GM12892 (cell line): ENCODE data around the gene TBC1D24.

Experiments used
- POLR2A ChIP-seq: IDR thresholded peaks from 2 replicates; pipeline ENCODE4 v1.6.1; 2011; ENCODE audit warnings: low read depth, low read length, control low read depth
- TAF1 ChIP-seq: IDR thresholded peaks from 2 replicates; pipeline ENCODE4 v1.6.1; 2011; ENCODE audit warnings: low read depth, mild to moderate bottlenecking, control low read depth, low read length, borderline replicate concordance

GRCh38 chr16:2462031-2462866 is 12.7 kb upstream of the TBC1D24 start:
- no peak for TF ChIP-seq TAF1
- no peak for TF ChIP-seq POLR2A
